Panc1 (cell line): ENCODE data around the gene NACAD. TPM values are rescaled to one million over a fixed set of nuclear protein-coding genes. Genes with fewer than 3 reads are reported as not detected.

ENCODE experiments used
- ATAC-seq: fragments of 200-7000 bp; cut with Tn5 transposase; 2 replicates; pipeline ENCODE4 v1.9.1; 2020; ENCODE audit warnings: mild to moderate bottlenecking, moderate library complexity
- BruUV-seq: library from RNA; stranded (reverse); fragments of 400-500 nt; replicated peaks from 2 replicates; lab custom pipeline; 2021; lab: Mats Ljungman, UMichigan
- CTCF ChIA-PET: fragments of 300-600 bp; sonication (Branson Sonifier 250); formaldehyde crosslinking; loops from one replicate; lab custom pipeline; 2022; ENCODE audit warnings: antibody characterized with exemption; lab: Charles Lee
- POLR2A ChIA-PET: fragments of 300-600 bp; sonication (Branson Sonifier 250); formaldehyde crosslinking; loops from one replicate; lab custom pipeline; 2022; ENCODE audit warnings: antibody characterized with exemption; lab: Charles Lee
- DNase-seq: peaks from one replicate; pipeline ENCODE4 v3.0.0-alpha.2; 2010; ENCODE audit warnings: low read depth, low spot score
- H3K27ac ChIP-seq: 2 replicates; pipeline ENCODE4 v1.5.1; 2011; ENCODE audit warnings: mild to moderate bottlenecking, low read length, inconsistent platforms
- H3K27me3 ChIP-seq: fragments of 200-500 bp; sonication (Bioruptor generic); 2 replicates; pipeline ENCODE4 v1.6.0; 2014; ENCODE audit warnings: low read length, inconsistent platforms; ENCODE audit not compliant: control insufficient read depth, insufficient read depth
- H3K36me3 ChIP-seq: fragments of 200-500 bp; sonication (Bioruptor generic); 2 replicates; pipeline ENCODE4 v1.5.1; 2014; ENCODE audit warnings: inconsistent platforms, mild to moderate bottlenecking, low read length, moderate library complexity; ENCODE audit not compliant: control insufficient read depth, insufficient read depth
- H3K4me1 ChIP-seq: 2 replicates; pipeline ENCODE4 v1.5.1; 2011; ENCODE audit warnings: inconsistent platforms, mild to moderate bottlenecking, low read length, moderate library complexity; ENCODE audit not compliant: control insufficient read depth, insufficient read depth
- H3K4me3 ChIP-seq, 2 experiments: 2 replicates each; pipeline ENCODE4 v1.5.1; 2011 to 2012; ENCODE audit warnings: low read depth in 2 of 2, low read length in 2 of 2, mild to moderate bottlenecking in 2 of 2, inconsistent platforms in 1 of 2, moderate library complexity in 1 of 2
- H3K9me3 ChIP-seq: fragments of 200-500 bp; sonication (Bioruptor generic); 2 replicates; pipeline ENCODE4 v1.5.1; 2014; ENCODE audit warnings: low read depth, mild to moderate bottlenecking, inconsistent platforms, low read length, moderate library complexity; ENCODE audit not compliant: control insufficient read depth, insufficient read depth
- CTCF ChIP-seq: fragments of 450-650 bp; IDR thresholded peaks from 2 replicates; pipeline ENCODE4 v1.5.1; 2017; ENCODE audit warnings: mild to moderate bottlenecking
- POLR2AphosphoS5 ChIP-seq: IDR thresholded peaks from 2 replicates; pipeline ENCODE4 v1.6.1; 2012; ENCODE audit warnings: mild to moderate bottlenecking, low read depth, low read length, moderate library complexity
- REST ChIP-seq, 2 experiments: IDR thresholded peaks; 2 replicates each; pipeline ENCODE4 v1.6.1; 2011 to 2012; ENCODE audit warnings: low read depth in 2 of 2, control low read depth in 1 of 2, low read length in 1 of 2, mild to moderate bottlenecking in 1 of 2, moderate library complexity in 1 of 2; ENCODE audit not compliant: insufficient read depth in 1 of 2
- SIN3A ChIP-seq: IDR thresholded peaks from 2 replicates; pipeline ENCODE4 v1.6.1; 2012; ENCODE audit warnings: low read depth, mild to moderate bottlenecking, low read length, moderate library complexity, borderline replicate concordance; ENCODE audit not compliant: insufficient read depth
- TCF7L2 ChIP-seq: IDR thresholded peaks from 2 replicates; pipeline ENCODE4 v1.6.1; 2011; ENCODE audit warnings: mild to moderate bottlenecking, low read depth, low read length, inconsistent platforms
- in situ Hi-C: cut with HindIII; loops from 2 replicates; pipeline ENCODE4 v1.10.0; 2016; ENCODE audit warnings: low sequenced_read_pairs, low pct_unique_long_range_greater_than_20kb
- intact Hi-C: fragments of 100-400 bp; cut with micrococcal nuclease; formaldehyde crosslinking; loops from one replicate; pipeline ENCODE4 v1.10.0; 2022; ENCODE audit not compliant: unreplicated experiment
- total RNA-seq: library from RNA; stranded (reverse); gene quantifications from one replicate; pipeline ENCODE4 v1.2.1, GENCODE V29; 2021; ENCODE audit not compliant: unreplicated experiment

The NACAD gene
- total RNA-seq, 1 experiment from 2014 or later = 5.3 TPM

- CTCF ChIA-PET = interaction anchor here (0.6 kb wide), 1 partner anchor 543 kb away, joined by 6 read pairs; no protein-coding TSS in a partner anchor
- Histone ChIP-seq H3K9me3 (no peaks in the 10 kb centered on the region), H3K4me3 (no peak overlapping the region), H3K4me1 (no peaks in the 10 kb centered on the region), H3K27me3 (no peaks in the 10 kb centered on the region), H3K27ac (no peak overlapping the region), H3K36me3 (peaks cover 33% of the 10 kb centered on the region)
- intact Hi-C loops (no loop called here), in situ Hi-C loops (no loop called here)
- POLR2A ChIA-PET = interaction anchor here (0.6 kb wide), 1 partner anchor 365 kb away, joined by 6 read pairs; no protein-coding TSS in a partner anchor
- peak; percentile 56 for ATAC-seq
- no TSS peak for BruUV-seq
- no peak for DNase-seq
- no peak for TF ChIP-seq SIN3A
- TF ChIP-seq POLR2AphosphoS5 = no peak
- no peak for TF ChIP-seq REST (IDR thresholded peaks at IDR 0.05; ENCODE audit: insufficient read depth in 1 of 2, low read depth in 2 of 2, low read length in 1 of 2)
- no peak for TF ChIP-seq CTCF
- no peak for TF ChIP-seq TCF7L2
These were observed 10.4 kb upstream of the NACAD start for GRCh38 chr7:45098983-45099839.

GRCh38 chr7:45092931-45093235 lies 4.1 kb upstream of the NACAD start:
- POLR2A ChIA-PET = no interaction called here
- 0 out of 2 replicates have a peak, but pooled peaks cover 2% of the 10 kb centered on the region for H3K27me3 ChIP-seq
- CTCF ChIA-PET = interaction anchor here (0.7 kb wide), 1 partner anchor 15 kb away, joined by 3 read pairs; no protein-coding TSS in a partner anchor
- 0 out of 2 replicates have a peak overlapping the region, but pooled peaks have one; percentile 30 for H3K27ac ChIP-seq
- H3K36me3 ChIP-seq = no peaks in the 10 kb centered on the region
- intact Hi-C loops (no loop called here), in situ Hi-C loops (no loop called here)
- H3K4me1 ChIP-seq = peaks cover 11% of the 10 kb centered on the region; the same call in 1 of the 2 replicates
- H3K4me3 ChIP-seq = no peak overlapping the region
- no TSS peak for BruUV-seq
- H3K9me3 ChIP-seq = no peaks in the 10 kb centered on the region
- TF ChIP-seq REST (IDR thresholded peaks at IDR 0.05; ENCODE audit: insufficient read depth in 1 of 2, low read depth in 2 of 2, low read length in 1 of 2) = no peak
- no peak for TF ChIP-seq POLR2AphosphoS5
- no peak; the same call in 1 of the 2 replicates for TF ChIP-seq TCF7L2
- TF ChIP-seq SIN3A = no peak
- TF ChIP-seq CTCF = no peak
- DNase-seq (no peak), ATAC-seq (no peak)
